ENCODE results near the gene KDM3B.
A peak's percentile ranks its signal among the peaks of the same experiment; 100 is the strongest.

KDM3B gene

DNA sequence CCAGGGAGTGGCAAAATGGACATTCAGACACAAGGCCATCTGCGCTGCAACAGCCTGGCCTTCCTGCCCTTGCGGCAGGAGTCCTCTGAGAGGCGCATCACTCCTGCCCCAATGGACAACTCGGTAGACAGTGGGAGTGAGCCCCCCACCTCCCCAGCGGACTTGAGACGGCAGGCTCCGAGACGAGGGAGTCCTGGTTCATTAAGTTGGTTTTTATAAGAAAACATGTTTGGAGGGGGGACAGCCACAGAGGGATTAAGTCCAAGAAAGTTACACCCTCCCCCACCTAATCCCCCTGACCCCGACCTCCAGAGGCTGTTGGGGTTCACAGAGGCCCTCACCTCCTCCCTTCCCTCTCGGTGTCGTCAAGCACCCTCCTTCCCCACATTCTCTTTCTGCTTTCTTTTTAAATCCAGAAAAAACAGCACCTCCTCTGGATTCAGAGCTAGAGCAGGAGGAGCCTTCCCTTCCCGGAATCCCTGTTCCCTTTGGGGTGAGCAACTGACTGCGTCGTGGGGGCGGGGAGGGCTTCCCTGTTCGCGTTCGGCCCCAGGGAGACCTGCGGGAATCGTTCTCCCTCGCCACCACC, 111.0 kb downstream of the KDM3B start:
- peak overlapping the region; percentile 97 for H3K4me2 ChIP-seq
- H3K4me3 ChIP-seq (IDR thresholded peaks at IDR 0.05; ENCODE audit: insufficient read depth, low read depth, low read length), result no peak overlapping the region
- H3K4me1 ChIP-seq (ENCODE audit: low read depth, poor library complexity, severe bottlenecking), result peaks cover 6% of the 10 kb centered on the region
- 0 out of 2 replicates have a peak, but pooled peaks cover 3% of the 10 kb centered on the region for H3K27me3 ChIP-seq (ENCODE audit: insufficient read depth, low read depth)
- H3K9ac ChIP-seq, result peak overlapping the region; percentile 81
- TF ChIP-seq, protein P1, sequence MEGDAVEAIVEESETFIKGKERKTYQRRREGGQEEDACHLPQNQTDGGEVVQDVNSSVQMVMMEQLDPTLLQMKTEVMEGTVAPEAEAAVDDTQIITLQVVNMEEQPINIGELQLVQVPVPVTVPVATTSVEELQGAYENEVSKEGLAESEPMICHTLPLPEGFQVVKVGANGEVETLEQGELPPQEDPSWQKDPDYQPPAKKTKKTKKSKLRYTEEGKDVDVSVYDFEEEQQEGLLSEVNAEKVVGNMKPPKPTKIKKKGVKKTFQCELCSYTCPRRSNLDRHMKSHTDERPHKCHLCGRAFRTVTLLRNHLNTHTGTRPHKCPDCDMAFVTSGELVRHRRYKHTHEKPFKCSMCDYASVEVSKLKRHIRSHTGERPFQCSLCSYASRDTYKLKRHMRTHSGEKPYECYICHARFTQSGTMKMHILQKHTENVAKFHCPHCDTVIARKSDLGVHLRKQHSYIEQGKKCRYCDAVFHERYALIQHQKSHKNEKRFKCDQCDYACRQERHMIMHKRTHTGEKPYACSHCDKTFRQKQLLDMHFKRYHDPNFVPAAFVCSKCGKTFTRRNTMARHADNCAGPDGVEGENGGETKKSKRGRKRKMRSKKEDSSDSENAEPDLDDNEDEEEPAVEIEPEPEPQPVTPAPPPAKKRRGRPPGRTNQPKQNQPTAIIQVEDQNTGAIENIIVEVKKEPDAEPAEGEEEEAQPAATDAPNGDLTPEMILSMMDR (conservative IDR thresholded peaks at IDR 0.05; ENCODE audit: low read depth, low read length), result no peak
- H4K20me1 ChIP-seq (ENCODE audit: insufficient read depth), result no peaks in the 10 kb centered on the region
- H3K36me3 ChIP-seq (ENCODE audit: insufficient read depth), result no peaks in the 10 kb centered on the region
- peak overlapping the region; percentile 78 for H3K27ac ChIP-seq
- H2AFZ ChIP-seq (ENCODE audit: low read depth), result peak overlapping the region; percentile 98
- no peaks in the 10 kb centered on the region for H3K79me2 ChIP-seq (ENCODE audit: insufficient read depth, low read depth)

- Histone ChIP-seq H2AFZ (ENCODE audit: low read depth) (peak overlapping the region; percentile 98), H3K9ac (peak overlapping the region; percentile 81)
- TF ChIP-seq, protein P1 (conservative IDR thresholded peaks at IDR 0.05; ENCODE audit: low read depth, low read length), result peak; percentile 84
Measured at GRCh38 chr5:138464008-138464387, 111.5 kb downstream of the KDM3B start.

GRCh38 chr5:138464388-138465260, 112.1 kb downstream of the KDM3B start:
- Histone ChIP-seq H3K9ac (peak overlapping the region; percentile 81), H4K20me1 (ENCODE audit: insufficient read depth) (no peaks in the 10 kb centered on the region), H3K27me3 (ENCODE audit: insufficient read depth, low read depth) (0 out of 2 replicates have a peak, but pooled peaks cover 3% of the 10 kb centered on the region), H3K4me2 (peak overlapping the region; percentile 80), H3K79me2 (ENCODE audit: insufficient read depth, low read depth) (no peaks in the 10 kb centered on the region), H3K27ac (peak overlapping the region; percentile 78), H3K36me3 (ENCODE audit: insufficient read depth) (no peaks in the 10 kb centered on the region), H3K4me1 (ENCODE audit: low read depth, poor library complexity, severe bottlenecking) (peaks cover 6% of the 10 kb centered on the region), H2AFZ (ENCODE audit: low read depth) (peak overlapping the region; percentile 98), H3K4me3 (IDR thresholded peaks at IDR 0.05; ENCODE audit: insufficient read depth, low read depth, low read length) (no peak overlapping the region)
- TF ChIP-seq, protein P1 (conservative IDR thresholded peaks at IDR 0.05; ENCODE audit: low read depth, low read length), result peak; percentile 28; the same call in 1 of the 2 replicates

More at GRCh38 chr5:138464008-138464387, 111.5 kb downstream of the KDM3B start:
- peaks cover 6% of the 10 kb centered on the region for H3K4me1 ChIP-seq (ENCODE audit: low read depth, poor library complexity, severe bottlenecking)
- H3K36me3 ChIP-seq (ENCODE audit: insufficient read depth), result no peaks in the 10 kb centered on the region
- H3K4me2 ChIP-seq, result peak overlapping the region; percentile 97
- H3K27ac ChIP-seq, result peak overlapping the region; percentile 78
- no peaks in the 10 kb centered on the region for H4K20me1 ChIP-seq (ENCODE audit: insufficient read depth)
- H3K79me2 ChIP-seq (ENCODE audit: insufficient read depth, low read depth), result no peaks in the 10 kb centered on the region
- H3K4me3 ChIP-seq (IDR thresholded peaks at IDR 0.05; ENCODE audit: insufficient read depth, low read depth, low read length), result no peak overlapping the region
- H3K27me3 ChIP-seq (ENCODE audit: insufficient read depth, low read depth), result 0 out of 2 replicates have a peak, but pooled peaks cover 3% of the 10 kb centered on the region

DNA sequence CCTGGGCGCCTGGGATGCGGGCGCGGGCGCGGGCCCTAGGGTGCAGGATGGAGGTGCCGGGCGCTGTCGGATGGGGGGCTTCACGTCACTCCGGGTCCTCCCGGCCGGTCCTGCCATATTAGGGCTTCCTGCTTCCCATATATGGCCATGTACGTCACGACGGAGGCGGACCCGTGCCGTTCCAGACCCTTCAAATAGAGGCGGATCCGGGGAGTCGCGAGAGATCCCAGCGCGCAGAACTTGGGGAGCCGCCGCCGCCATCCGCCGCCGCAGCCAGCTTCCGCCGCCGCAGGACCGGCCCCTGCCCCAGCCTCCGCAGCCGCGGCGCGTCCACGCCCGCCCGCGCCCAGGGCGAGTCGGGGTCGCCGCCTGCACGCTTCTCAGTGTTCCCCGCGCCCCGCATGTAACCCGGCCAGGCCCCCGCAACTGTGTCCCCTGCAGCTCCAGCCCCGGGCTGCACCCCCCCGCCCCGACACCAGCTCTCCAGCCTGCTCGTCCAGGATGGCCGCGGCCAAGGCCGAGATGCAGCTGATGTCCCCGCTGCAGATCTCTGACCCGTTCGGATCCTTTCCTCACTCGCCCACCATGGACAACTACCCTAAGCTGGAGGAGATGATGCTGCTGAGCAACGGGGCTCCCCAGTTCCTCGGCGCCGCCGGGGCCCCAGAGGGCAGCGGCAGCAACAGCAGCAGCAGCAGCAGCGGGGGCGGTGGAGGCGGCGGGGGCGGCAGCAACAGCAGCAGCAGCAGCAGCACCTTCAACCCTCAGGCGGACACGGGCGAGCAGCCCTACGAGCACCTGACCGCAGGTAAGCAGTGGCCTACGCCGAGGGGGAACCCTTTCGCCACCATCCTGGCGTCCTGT, 113.0 kb downstream of the KDM3B start, which contains the start of gene EGR1:
Gene EGR1 (plus strand): TSS at position 219 of the 864 bp plus-strand sequence. CDS start 283 bp downstream, at position 502.
- H3K27ac ChIP-seq, result peak within 1 kb of the TSS; percentile 78
- H3K9ac ChIP-seq, result peak within 1 kb of the TSS; percentile 81
- peaks cover 6% of the 10 kb centered on the region for H3K4me1 ChIP-seq (ENCODE audit: low read depth, poor library complexity, severe bottlenecking)
- H3K4me2 ChIP-seq, result peak within 1 kb of the TSS; percentile 80
- TF ChIP-seq, protein P1 (conservative IDR thresholded peaks at IDR 0.05; ENCODE audit: low read depth, low read length), result no peak
- H4K20me1 ChIP-seq (ENCODE audit: insufficient read depth), result no peaks in the 10 kb centered on the region
- no peak within 1 kb of the TSS for H3K4me3 ChIP-seq (IDR thresholded peaks at IDR 0.05; ENCODE audit: insufficient read depth, low read depth, low read length)
- no peaks in the 10 kb centered on the region for H3K79me2 ChIP-seq (ENCODE audit: insufficient read depth, low read depth)
- H2AFZ ChIP-seq (ENCODE audit: low read depth), result peak within 1 kb of the TSS; percentile 98
- H3K27me3 ChIP-seq (ENCODE audit: insufficient read depth, low read depth), result 0 out of 2 replicates have a peak, but pooled peaks cover 3% of the 10 kb centered on the region
- no peaks in the 10 kb centered on the region for H3K36me3 ChIP-seq (ENCODE audit: insufficient read depth)

All from KMS-11 (cell line).